HG03139 (cell line): Measurements from ENCODE around the gene NEO1.

ENCODE experiments used
- ATAC-seq: cut with Tn5 transposase; IDR thresholded peaks from one replicate; pipeline ENCODE4 v1.9.1; 2021; ENCODE audit not compliant: unreplicated experiment

Gene NEO1

DNA sequence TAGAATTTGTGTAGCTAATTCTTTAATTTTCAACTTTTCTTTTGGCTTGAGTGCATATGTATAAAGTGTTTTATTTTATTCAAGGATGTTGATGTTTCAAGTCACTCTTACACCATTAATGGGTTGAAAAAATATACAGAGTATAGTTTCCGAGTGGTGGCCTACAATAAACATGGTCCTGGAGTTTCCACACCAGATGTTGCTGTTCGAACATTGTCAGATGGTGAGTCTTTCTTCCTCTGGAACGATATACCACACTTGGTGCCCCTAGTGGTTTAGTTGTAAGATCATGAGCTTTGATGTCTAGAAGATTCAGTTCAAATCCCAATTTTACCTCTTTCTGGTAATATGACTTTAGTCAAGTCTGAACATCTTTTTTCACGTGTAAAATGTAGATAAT, 197.2 kb downstream of the NEO1 start:
- no peak for ATAC-seq

GRCh38 chr15:73254598-73254997, 202.3 kb downstream of the NEO1 start:
- ATAC-seq: no peak

GRCh38 chr15:73258271-73259108, 206.2 kb downstream of the NEO1 start:
- ATAC-seq: no peak

DNA sequence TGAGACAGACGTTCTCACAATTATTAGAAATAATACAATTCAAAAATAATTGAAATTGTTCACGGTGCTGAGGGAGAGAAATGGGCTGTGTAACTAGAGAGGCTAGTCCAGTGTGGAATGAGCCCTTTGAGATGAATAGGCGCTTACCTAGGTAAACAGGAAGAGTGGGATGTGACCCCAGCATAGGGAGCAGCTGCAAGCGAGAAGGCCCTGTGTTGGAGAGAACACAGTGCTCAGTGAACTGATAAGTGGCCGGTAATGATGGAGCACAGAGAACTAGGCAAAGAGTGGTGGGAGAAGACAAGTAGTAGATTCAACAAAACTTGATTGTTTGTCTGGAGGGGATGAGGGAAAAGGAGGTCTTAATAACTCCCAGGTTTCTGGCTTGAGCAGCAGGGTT, 212.6 kb downstream of the NEO1 start:
- ATAC-seq: no peak

GRCh38 chr15:73265536-73266153, 213.4 kb downstream of the NEO1 start:
- no peak for ATAC-seq

GRCh38 chr15:73268457-73268856, 216.2 kb downstream of the NEO1 start:
- no peak for ATAC-seq

DNA sequence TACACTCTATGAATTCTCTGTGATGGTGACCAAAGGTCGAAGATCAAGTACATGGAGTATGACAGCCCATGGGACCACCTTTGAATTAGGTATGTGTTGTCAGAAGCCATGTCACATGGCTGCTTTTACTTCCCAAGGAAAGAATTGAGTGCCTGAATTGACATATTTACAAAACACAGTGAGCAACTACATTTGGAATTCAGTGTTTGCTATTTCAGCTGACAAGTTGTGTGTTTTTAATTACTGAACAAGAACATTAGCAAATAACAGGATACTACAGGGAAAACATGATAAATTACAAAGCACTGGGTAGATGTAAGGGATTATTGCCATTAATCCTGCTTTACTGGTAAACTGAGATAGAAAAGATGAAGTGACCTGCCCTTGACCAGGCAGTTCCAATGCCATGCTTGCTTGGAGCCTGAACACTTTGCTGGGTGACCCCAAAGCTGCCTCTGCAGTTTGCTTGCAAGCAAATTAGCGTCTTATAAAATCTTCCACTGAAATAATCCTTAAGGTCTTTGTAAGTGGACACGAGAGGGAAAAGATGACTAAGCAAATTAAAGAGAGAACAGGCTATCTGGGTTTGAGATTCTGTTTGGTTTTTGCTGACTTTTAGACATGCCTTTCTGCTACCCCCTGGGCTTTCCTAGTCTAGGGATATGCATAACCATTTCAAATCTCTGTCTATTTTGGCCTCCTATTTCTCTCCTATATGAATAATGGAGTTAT, 218.3 kb downstream of the NEO1 start:
- no peak for ATAC-seq

DNA sequence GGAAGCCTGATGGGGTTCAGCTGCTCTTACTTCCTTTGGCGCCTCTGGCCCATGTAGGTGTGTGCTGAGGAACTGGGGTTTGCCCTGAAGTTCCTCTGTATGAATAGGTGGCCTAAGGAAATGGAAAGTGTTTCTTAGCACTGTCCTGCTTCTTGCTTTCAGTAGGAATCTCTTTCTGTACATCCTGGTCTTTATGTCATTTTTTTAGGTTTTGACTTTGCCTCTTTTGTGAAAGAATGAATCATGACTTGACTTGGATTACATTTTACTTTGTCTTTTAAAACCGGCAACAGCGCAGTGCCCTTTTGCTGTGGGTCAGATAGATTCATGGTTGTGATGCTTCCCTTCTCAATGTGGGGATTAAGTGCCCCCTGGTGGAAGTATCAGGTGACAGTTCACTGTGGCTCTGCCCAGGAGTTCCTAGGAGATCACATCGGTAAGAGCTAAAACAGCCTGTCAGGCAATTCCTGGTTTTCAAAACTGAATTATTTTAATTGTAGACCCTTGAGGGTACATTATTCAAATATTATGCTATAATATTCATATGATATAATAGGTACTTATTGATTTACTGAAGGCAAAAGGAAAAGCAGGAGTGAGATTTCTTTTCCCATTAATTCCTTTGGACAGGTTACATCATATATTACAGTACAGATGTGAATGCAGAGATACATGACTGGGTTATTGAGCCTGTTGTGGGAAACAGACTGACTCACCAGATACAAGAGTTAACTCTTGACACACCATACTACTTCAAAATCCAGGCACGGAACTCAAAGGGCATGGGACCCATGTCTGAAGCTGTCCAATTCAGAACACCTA, 221.1 kb downstream of the NEO1 start:
- no peak for ATAC-seq

GRCh38 chr15:73275862-73276261, 223.6 kb downstream of the NEO1 start:
- ATAC-seq: no peak

DNA sequence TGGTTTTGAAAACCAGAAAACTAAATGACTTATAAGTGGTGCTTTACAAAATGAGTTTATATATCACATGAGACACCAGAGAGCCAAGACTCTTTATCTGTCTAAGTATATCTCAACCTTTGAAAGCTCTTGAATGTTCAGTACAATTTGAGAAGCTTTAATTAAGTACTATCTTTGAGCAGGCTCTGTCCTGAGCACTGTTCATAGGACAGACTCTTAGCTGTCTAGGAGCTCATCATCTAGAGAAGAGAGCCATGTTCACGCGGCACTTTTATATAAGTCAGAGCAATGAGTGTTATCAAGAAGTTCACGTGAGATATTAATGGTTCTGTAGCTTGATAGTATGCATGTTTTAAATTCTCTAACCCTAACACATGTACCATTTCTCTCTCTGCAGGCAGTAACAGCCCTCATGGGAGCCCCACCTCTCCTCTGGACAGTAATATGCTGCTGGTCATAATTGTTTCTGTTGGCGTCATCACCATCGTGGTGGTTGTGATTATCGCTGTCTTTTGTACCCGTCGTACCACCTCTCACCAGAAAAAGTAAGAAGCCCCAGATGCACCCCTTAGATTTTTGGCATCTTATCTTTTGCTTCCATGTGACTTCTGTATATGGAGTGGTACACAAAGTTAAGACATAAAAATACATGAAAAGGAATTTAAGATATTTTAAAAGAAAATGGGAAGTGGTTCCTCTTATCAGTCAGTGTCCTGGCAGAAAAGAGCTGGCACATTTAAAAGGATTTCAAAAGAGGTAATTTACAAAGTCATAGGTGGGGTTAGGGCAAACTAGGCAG, 230.5 kb downstream of the NEO1 start:
- no peak for ATAC-seq

DNA sequence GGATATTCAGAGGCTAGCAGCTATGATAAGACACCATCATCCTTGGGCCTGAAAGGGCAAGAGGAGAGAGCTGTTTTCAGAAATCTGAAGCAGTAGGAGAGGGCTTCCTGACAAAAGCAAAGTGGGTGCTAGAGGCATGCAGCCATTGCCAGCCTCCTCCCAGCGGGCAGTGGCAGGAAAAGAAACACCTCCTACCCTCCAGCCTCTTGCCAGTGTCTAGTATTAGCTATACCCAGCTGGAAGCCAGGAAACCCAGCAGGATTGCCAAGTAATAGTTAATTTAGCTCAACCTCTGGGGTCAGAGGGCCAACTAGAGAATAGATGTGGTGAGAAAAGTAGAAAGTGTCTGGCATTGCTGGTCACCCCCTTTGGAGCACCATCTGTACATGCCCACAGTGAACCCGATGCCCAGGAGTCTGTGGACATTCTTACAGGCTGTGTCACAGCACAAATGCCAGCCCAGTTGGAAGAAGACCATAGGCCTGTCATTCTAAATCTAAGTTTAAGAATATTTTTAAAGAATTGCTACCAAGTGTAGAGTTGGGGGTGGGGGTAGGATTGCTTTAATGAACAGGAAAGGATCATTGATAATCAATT, 231.2 kb downstream of the NEO1 start:
- no peak for ATAC-seq

DNA sequence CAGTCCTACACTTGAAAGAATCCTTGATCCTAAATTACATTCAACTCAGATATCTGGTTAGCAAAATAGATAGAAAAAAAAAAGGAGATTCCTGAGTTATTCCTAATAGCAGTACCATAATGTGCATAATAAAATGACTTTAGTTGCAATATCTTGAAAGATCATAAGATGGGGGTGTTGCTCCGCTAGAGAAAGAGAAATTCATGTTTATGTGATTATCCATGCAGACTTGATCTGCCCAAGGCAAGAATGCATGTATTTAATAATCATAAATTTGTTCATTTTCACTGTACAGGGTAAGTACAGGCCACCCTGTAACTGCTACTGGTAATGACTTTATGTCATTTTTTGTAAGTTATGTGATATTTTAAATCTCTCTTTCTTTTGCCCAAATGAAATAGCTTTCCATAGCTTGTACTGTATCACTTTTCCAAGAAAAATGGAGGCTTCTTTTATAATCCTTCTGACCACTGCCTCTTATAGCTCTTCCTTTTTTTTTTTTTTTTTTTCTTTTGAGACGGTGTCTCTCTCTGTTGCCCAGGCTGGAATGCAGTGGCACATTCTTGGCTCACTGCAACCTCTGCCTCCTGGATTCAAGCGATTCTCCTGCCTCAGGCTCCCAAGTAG, 231.9 kb downstream of the NEO1 start:
- no peak for ATAC-seq

DNA sequence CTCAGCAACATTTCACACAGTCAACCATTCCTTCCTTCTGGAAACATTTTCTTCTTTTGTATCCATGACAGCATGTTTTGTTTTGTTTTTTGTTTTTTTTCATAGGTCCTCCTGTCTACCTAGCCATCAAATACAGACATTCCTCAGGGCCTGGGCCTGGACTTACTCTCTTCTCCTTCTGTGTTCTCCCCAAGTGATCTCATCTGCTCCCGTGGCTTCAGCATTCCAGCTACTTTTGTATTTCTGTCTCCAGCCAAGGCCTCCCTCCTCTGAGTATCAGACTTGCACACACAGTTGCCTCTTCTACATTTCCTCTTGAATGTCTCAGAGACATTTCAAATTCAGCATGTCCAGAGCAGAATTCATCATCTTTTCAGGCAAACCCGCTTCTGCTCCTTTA, 234.0 kb downstream of the NEO1 start:
- ATAC-seq: no peak

DNA sequence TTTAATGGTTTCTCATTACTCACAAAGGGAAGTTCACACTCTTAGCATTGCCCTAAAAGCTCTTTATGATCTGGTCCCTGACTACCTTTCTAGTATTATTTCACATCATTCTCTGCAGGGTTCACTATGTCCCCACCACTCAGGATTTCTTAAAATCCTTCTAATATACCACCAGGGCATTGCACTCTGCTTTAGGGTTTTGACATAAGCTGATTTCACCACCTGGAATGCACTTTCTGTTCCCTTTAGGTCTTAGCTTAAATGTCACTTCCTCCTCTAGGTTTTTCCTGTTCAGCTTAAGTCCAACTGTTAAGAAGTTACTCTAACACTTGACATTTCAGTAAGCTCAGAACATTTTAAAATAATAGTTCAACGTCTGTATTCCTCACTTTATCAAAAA, 234.8 kb downstream of the NEO1 start:
- no peak for ATAC-seq

- no peak for ATAC-seq
These were observed 239.2 kb downstream of the NEO1 start for GRCh38 chr15:73291441-73291840.

GRCh38 chr15:73293773-73294172, 241.5 kb downstream of the NEO1 start:
- no peak for ATAC-seq

DNA sequence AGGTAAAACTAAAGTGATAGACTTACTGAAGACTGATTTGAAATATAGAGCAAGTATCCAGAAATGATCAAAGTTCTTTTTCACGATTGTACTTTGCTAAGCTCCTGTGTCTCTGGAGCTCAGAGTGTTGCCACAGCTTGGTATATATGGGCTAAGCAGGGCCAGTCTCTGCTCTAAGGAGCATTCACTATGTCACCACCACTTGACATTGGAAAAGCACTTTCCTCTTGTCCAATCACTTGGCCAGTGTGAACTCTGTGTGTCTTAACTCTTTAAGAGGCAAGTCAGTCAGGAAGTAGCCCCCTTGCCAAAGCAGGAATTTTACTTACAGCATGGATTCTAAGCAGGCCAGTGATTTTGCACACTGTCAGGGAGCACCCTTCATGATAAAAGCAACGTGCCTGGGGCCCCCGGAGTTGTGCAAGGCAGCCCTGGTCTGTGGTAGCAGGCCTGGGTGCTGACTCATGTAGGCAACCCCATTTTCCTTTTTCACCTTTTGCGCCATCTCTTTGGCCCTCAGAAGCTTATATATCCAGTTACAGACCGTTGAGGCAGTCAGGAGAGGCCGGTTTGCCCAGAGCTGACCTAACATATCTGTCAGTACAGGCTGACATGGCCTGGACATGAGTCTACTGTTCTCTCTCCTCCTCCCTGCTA, 243.5 kb downstream of the NEO1 start:
- ATAC-seq: no peak

DNA sequence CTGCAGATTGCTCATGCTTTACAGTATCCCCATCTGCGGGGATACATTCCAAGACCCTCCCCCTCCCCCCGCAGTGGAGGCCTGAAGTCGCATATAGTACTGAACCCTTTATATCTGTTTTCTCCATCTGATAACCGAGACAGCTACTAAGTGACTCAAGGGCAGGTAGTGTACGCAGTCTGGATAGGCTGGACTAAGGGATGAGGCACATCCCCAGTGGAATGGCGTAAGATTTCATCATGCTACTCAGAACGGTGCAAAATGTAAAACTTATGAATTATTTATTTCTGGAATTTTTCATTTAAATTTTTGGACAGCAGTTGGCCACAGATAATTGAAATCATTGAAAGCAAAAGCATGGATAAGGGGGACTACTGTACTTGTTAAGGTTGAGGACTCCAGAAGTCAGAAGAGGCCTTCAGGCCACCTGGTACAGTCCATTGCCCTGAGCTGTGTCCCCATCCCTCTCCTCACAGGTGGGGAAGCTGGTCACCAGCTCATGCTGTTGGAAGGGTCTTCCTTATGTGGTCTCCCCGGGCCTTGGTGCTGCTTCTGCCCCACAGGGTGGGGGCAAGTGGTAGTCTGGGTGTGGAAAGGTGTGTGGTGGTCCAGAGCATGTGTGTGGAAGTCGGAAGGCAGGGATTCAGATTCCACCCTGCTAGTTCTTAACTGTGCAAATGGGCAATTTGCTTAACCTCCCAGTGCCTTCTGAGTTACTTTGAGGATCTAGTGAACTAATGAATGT, 244.5 kb downstream of the NEO1 start:
- no peak for ATAC-seq
